OCI-LY1 (cell line): ENCODE results near the gene PANX3.

ENCODE experiments used
- EZH2 ChIP-seq: fragments of 200-600 bp; sonication (generic), shearing (Covaris generic); IDR thresholded peaks from 2 replicates; pipeline ENCODE4 v1.8.0; 2017; ENCODE audit warnings: borderline replicate concordance, mixed run types, mild to moderate bottlenecking, antibody characterized with exemption, low read length, moderate library complexity, mixed read lengths
- TF ChIP-seq, protein P1 (sequence below): fragments of 200-600 bp; sonication (generic), shearing (Covaris generic); IDR thresholded peaks from 2 replicates; pipeline ENCODE4 v1.5.1; 2017; ENCODE audit warnings: mild to moderate bottlenecking, antibody characterized with exemption, low read length, moderate library complexity, mixed read lengths

DNA sequence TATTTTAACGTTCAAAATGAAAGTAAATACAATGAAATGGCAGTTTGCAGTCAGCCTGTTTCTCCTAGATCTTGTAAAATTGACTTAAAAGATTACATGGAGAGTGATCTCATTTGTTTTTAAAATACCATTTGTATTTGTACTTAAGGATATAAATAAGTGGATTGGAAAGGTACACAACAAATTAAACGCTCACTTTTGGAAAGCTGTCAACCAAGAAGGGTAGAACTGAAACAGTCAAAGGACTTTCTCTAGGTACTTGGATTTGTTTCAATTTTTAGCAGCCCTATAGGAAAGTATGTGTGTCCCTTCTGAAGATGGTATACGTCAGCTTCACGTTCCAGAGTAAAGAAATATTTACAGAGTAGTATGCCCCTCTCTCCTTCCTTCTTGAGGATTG lies 18.7 kb downstream of the PANX3 start:
- TF ChIP-seq, protein P1, sequence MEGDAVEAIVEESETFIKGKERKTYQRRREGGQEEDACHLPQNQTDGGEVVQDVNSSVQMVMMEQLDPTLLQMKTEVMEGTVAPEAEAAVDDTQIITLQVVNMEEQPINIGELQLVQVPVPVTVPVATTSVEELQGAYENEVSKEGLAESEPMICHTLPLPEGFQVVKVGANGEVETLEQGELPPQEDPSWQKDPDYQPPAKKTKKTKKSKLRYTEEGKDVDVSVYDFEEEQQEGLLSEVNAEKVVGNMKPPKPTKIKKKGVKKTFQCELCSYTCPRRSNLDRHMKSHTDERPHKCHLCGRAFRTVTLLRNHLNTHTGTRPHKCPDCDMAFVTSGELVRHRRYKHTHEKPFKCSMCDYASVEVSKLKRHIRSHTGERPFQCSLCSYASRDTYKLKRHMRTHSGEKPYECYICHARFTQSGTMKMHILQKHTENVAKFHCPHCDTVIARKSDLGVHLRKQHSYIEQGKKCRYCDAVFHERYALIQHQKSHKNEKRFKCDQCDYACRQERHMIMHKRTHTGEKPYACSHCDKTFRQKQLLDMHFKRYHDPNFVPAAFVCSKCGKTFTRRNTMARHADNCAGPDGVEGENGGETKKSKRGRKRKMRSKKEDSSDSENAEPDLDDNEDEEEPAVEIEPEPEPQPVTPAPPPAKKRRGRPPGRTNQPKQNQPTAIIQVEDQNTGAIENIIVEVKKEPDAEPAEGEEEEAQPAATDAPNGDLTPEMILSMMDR = no peak
- no peak for TF ChIP-seq EZH2
